ENCODE measurements around the gene EDN3. TPM values are rescaled to one million over a fixed set of nuclear protein-coding genes. Genes with fewer than 3 reads are reported as not detected.
A peak's percentile ranks its signal among the peaks of the same experiment; 100 is the strongest.

Gene EDN3
- total RNA-seq, 1 experiment from 2014 or later: 41.8 TPM

DNA sequence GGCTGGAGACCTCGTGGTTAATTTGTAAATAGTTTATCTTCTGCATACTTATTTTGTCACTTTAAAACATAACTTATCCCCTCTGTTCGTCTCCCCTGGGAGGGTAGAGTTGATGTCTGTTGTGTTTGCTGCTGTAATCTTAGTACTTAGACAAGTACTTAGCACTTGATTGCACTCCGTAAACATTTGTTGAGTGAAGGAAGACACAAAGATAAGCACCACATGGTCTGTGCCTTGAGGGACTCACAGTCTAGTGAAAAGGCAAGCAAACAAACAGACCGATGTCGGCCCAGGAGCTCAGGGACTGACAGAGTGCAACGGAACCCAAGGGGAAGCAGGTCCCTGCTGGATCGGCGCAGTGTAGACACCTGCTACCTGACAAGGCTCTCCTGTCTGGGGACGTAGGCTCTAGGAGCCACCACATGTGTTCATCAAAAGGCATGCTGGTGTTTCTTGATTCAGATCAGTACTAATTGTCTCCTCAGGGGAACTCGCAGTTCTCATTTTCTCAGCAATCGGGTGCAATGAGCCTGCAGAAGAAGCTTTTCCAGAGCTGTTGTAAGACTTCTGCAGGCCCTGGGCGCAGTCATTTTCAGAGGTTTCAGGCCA is 31.4 kb downstream of the EDN3 start:
- peak in 1 of 2 experiments; percentile 42 for DNase-seq
- Histone ChIP-seq H3K4me3 (ENCODE audit: low read depth, low read length) (no peak overlapping the region), H3K36me3 (ENCODE audit: control insufficient read depth, insufficient read depth, low read length) (no peaks in the 10 kb centered on the region), H3K27me3 (replicated peaks; ENCODE audit: control insufficient read depth, insufficient read depth, low read length) (0 out of 2 replicates have a peak, but pooled peaks cover 1% of the 10 kb centered on the region), H3K4me1 (peaks cover 9% of the 10 kb centered on the region; the same call in 1 of the 2 replicates), H3K9me3 (no peaks in the 10 kb centered on the region)
- POLR2A ChIA-PET: no interaction called here
- intact Hi-C loops (cut with micrococcal nuclease; ENCODE audit: unreplicated experiment): no loop called here
- peaks cover 10% of the 10 kb centered on the region for H3K4me1 Mint-ChIP-seq (ENCODE audit: low read depth, unreplicated experiment)
- H3K36me3 Mint-ChIP-seq (ENCODE audit: insufficient read depth, unreplicated experiment): no peaks in the 10 kb centered on the region
- no TSS peak for BruUV-seq (replicated peaks)
- H3K4me3 Mint-ChIP-seq (ENCODE audit: unreplicated experiment): no peak overlapping the region
- no peak overlapping the region for H3K27ac Mint-ChIP-seq (ENCODE audit: unreplicated experiment)
- H3K27me3 Mint-ChIP-seq (ENCODE audit: insufficient read depth, unreplicated experiment): peaks cover 24% of the 10 kb centered on the region
- CTCF ChIA-PET: interaction anchor here (0.6 kb wide), 1 partner anchor 110 kb away, joined by 6 read pairs; no protein-coding TSS in a partner anchor
- H3K9me3 Mint-ChIP-seq (ENCODE audit: unreplicated experiment): no peaks in the 10 kb centered on the region
- no peak for TF ChIP-seq CTCF (IDR thresholded peaks at IDR 0.05; ENCODE audit: insufficient read depth in 1 of 2, low read depth in 1 of 2, low read length in 1 of 2, severe bottlenecking in 1 of 2, unreplicated experiment in 1 of 2)

DNA sequence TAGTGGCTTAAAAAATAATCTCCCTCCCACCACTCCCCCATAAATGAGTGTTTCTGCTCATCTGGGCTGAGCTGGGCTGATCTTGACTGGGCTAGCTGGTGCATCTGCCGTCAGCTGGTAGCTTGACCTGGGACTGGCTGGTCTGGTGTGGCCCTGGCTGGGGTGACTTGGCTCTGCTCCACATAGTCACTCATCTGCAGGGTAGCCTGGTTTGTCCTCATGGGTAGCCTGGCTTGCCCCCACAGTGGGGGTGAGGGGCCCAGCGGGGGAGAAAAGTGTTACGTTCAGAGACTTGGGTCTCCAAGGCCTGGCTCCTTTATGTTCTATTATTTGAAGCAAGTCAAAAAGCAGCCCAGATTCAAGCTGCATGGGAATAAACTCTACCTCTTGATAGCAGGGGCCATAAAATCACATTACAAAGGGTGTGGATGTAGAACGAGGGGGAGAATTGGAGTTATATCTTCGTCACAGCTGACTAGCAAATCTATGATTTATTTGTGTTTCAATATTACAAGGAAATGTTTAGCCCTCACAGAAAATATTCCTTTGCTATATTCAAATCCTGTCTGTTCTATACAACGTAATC is 32.9 kb downstream of the EDN3 start:
- TF ChIP-seq CTCF (IDR thresholded peaks at IDR 0.05; ENCODE audit: insufficient read depth in 1 of 2, low read depth in 1 of 2, low read length in 1 of 2, severe bottlenecking in 1 of 2, unreplicated experiment in 1 of 2): no peak
- Mint-ChIP-seq H3K27me3 (ENCODE audit: insufficient read depth, unreplicated experiment) (peaks cover 21% of the 10 kb centered on the region), H3K9me3 (ENCODE audit: unreplicated experiment) (no peaks in the 10 kb centered on the region), H3K4me3 (ENCODE audit: unreplicated experiment) (no peak overlapping the region), H3K27ac (ENCODE audit: unreplicated experiment) (no peak overlapping the region), H3K36me3 (ENCODE audit: insufficient read depth, unreplicated experiment) (no peaks in the 10 kb centered on the region), H3K4me1 (ENCODE audit: low read depth, unreplicated experiment) (peaks cover 10% of the 10 kb centered on the region)
- CTCF ChIA-PET: interaction anchor here (1.1 kb wide), 2 partner anchors 111 to 163 kb away, joined by 3 to 4 read pairs; no protein-coding TSS in a partner anchor
- Histone ChIP-seq H3K36me3 (ENCODE audit: control insufficient read depth, insufficient read depth, low read length) (no peaks in the 10 kb centered on the region), H3K4me3 (ENCODE audit: low read depth, low read length) (no peak overlapping the region), H3K9me3 (no peaks in the 10 kb centered on the region), H3K4me1 (peaks cover 9% of the 10 kb centered on the region; the same call in 1 of the 2 replicates), H3K27me3 (replicated peaks; ENCODE audit: control insufficient read depth, insufficient read depth, low read length) (no peaks in the 10 kb centered on the region)
- intact Hi-C loops (cut with micrococcal nuclease; ENCODE audit: unreplicated experiment): no loop called here
- POLR2A ChIA-PET: no interaction called here
- DNase-seq: no peak
- no TSS peak for BruUV-seq (replicated peaks)

DNA sequence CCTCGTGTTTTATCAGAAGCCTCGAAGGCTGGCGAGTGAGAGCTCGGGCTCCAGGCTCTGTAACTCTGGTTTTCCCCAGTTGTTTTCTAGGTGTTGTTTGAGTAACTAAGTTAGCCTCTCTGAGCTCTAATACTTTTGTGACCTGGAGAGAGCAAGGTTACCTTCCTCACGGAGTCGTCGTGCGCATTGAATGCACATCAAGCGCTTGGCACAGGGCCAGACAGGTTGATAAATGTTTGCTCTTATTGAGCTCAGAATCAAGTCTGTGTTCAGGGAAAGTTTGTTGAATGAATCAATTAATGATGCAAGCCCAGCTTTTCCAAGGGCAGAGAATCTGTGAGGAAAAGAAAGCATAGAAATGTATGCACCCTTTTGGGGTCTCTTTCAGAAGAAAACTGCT is 33.5 kb downstream of the EDN3 start:
- intact Hi-C loops (cut with micrococcal nuclease; ENCODE audit: unreplicated experiment): no loop called here
- CTCF ChIA-PET: interaction anchor here (1.1 kb wide), 2 partner anchors 112 to 162 kb away, joined by 3 to 4 read pairs; no protein-coding TSS in a partner anchor
- no TSS peak for BruUV-seq (replicated peaks)

More for the DNA sequence above, 33.5 kb downstream of the EDN3 start:
- peaks cover 9% of the 10 kb centered on the region; the same call in 1 of the 2 replicates for H3K4me1 ChIP-seq
- H3K4me3 ChIP-seq (ENCODE audit: low read depth, low read length): no peak overlapping the region
- DNase-seq: no peak
- no peaks in the 10 kb centered on the region for H3K27me3 ChIP-seq (replicated peaks; ENCODE audit: control insufficient read depth, insufficient read depth, low read length)
- Mint-ChIP-seq H3K4me3 (ENCODE audit: unreplicated experiment) (no peak overlapping the region), H3K9me3 (ENCODE audit: unreplicated experiment) (no peaks in the 10 kb centered on the region), H3K4me1 (ENCODE audit: low read depth, unreplicated experiment) (peaks cover 10% of the 10 kb centered on the region), H3K27me3 (ENCODE audit: insufficient read depth, unreplicated experiment) (peaks cover 20% of the 10 kb centered on the region), H3K36me3 (ENCODE audit: insufficient read depth, unreplicated experiment) (no peaks in the 10 kb centered on the region), H3K27ac (ENCODE audit: unreplicated experiment) (no peak overlapping the region)
- POLR2A ChIA-PET: no interaction called here
- H3K36me3 ChIP-seq (ENCODE audit: control insufficient read depth, insufficient read depth, low read length): no peaks in the 10 kb centered on the region
- no peak for TF ChIP-seq CTCF (IDR thresholded peaks at IDR 0.05; ENCODE audit: insufficient read depth in 1 of 2, low read depth in 1 of 2, low read length in 1 of 2, severe bottlenecking in 1 of 2, unreplicated experiment in 1 of 2)
- H3K9me3 ChIP-seq: no peaks in the 10 kb centered on the region
